Choroid plexus epithelial cell (primary cell): ENCODE results near the gene DCST2.
A peak's percentile ranks its signal among the peaks of the same experiment; 100 is the strongest.

Experiments used
- DNase-seq: peaks from one replicate; pipeline ENCODE4 v3.0.0-alpha.2; 2010; ENCODE audit warnings: low read depth
- H3K4me3 ChIP-seq: 2 replicates; pipeline ENCODE4 v1.5.1; 2011; ENCODE audit warnings: low read depth, mild to moderate bottlenecking, control low read depth, low read length, moderate library complexity
- TF ChIP-seq, protein P1 (sequence below): conservative IDR thresholded peaks from 2 replicates; pipeline ENCODE4 v1.5.1; 2011; ENCODE audit warnings: low read depth, mild to moderate bottlenecking, control low read depth, inconsistent platforms, low read length, moderate library complexity

DCST2 gene

GRCh38 chr1:154968731-154969130 is 64.8 kb downstream of the DCST2 start:
- peak overlapping the region; percentile 71 for H3K4me3 ChIP-seq
- no peak for DNase-seq
- TF ChIP-seq, protein P1, sequence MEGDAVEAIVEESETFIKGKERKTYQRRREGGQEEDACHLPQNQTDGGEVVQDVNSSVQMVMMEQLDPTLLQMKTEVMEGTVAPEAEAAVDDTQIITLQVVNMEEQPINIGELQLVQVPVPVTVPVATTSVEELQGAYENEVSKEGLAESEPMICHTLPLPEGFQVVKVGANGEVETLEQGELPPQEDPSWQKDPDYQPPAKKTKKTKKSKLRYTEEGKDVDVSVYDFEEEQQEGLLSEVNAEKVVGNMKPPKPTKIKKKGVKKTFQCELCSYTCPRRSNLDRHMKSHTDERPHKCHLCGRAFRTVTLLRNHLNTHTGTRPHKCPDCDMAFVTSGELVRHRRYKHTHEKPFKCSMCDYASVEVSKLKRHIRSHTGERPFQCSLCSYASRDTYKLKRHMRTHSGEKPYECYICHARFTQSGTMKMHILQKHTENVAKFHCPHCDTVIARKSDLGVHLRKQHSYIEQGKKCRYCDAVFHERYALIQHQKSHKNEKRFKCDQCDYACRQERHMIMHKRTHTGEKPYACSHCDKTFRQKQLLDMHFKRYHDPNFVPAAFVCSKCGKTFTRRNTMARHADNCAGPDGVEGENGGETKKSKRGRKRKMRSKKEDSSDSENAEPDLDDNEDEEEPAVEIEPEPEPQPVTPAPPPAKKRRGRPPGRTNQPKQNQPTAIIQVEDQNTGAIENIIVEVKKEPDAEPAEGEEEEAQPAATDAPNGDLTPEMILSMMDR, result no peak
